Loucy (cell line): ENCODE data around the gene PTGER3.

Experiments
- H2AFZ ChIP-seq: fragments of 200-600 bp; sonication (generic); 2 replicates; pipeline ENCODE4 v1.6.0; 2016; ENCODE audit warnings: antibody characterized with exemption, mild to moderate bottlenecking, low read length, moderate library complexity
- H3F3A ChIP-seq: fragments of 200-600 bp; 2 replicates; pipeline ENCODE4 v1.6.0; 2016; ENCODE audit warnings: antibody characterized with exemption, low read depth, mild to moderate bottlenecking
- H3K27me3 ChIP-seq: fragments of 200-600 bp; sonication (generic); 2 replicates; pipeline ENCODE4 v1.6.1; 2014; ENCODE audit warnings: low read length, mild to moderate bottlenecking; ENCODE audit not compliant: insufficient read depth, poor library complexity, severe bottlenecking
- H3K36me3 ChIP-seq: fragments of 200-600 bp; sonication (generic); 2 replicates; pipeline ENCODE4 v1.6.1; 2016; ENCODE audit warnings: low read length; ENCODE audit not compliant: insufficient read depth
- H3K4me1 ChIP-seq: fragments of 200-600 bp; sonication (generic); 2 replicates; pipeline ENCODE4 v1.5.1; 2014; ENCODE audit warnings: low read length, mild to moderate bottlenecking; ENCODE audit not compliant: insufficient read depth, poor library complexity, severe bottlenecking
- H3K4me2 ChIP-seq: fragments of 200-600 bp; sonication (generic); 2 replicates; pipeline ENCODE4 v1.6.0; 2014; ENCODE audit warnings: antibody characterized with exemption, low read length, low read depth, mild to moderate bottlenecking; ENCODE audit not compliant: poor library complexity, severe bottlenecking
- H3K4me3 ChIP-seq: fragments of 200-600 bp; sonication (generic); 2 replicates; pipeline ENCODE4 v1.5.1; 2014; ENCODE audit warnings: low read length, mild to moderate bottlenecking, mixed read lengths; ENCODE audit not compliant: poor library complexity, severe bottlenecking
- H3K79me2 ChIP-seq: fragments of 200-600 bp; sonication (generic); 2 replicates; pipeline ENCODE4 v1.6.1; 2014; ENCODE audit warnings: low read length; ENCODE audit not compliant: insufficient read depth
- H3K9ac ChIP-seq: fragments of 200-600 bp; sonication (generic); 2 replicates; pipeline ENCODE4 v1.6.0; 2014; ENCODE audit warnings: mild to moderate bottlenecking, low read depth, low read length, moderate library complexity; ENCODE audit not compliant: poor library complexity, severe bottlenecking
- H3K9me2 ChIP-seq: fragments of 200-600 bp; sonication (generic); replicated peaks from 2 replicates; pipeline ENCODE4 v1.6.1; 2016; ENCODE audit warnings: low read depth, low read length, mixed read lengths
- H3K9me3 ChIP-seq: fragments of 200-600 bp; sonication (generic); 2 replicates; pipeline ENCODE4 v1.6.1; 2014; ENCODE audit warnings: mild to moderate bottlenecking, antibody characterized with exemption, low read length, low read depth; ENCODE audit not compliant: insufficient read depth
- H4K20me1 ChIP-seq: fragments of 200-600 bp; sonication (generic); 2 replicates; pipeline ENCODE4 v1.6.0; 2014; ENCODE audit warnings: antibody characterized with exemption, low read length, mild to moderate bottlenecking; ENCODE audit not compliant: insufficient read depth, poor library complexity, severe bottlenecking
- CTCF ChIP-seq: fragments of 200-600 bp; sonication (generic); conservative IDR thresholded peaks from 2 replicates; pipeline ENCODE4 v1.5.1; 2014; ENCODE audit warnings: mild to moderate bottlenecking, antibody characterized with exemption, low read length
- EZH2phosphoT487 ChIP-seq: fragments of 200-600 bp; IDR thresholded peaks from 2 replicates; pipeline ENCODE4 v1.6.1; 2018; ENCODE audit warnings: antibody characterized with exemption, mild to moderate bottlenecking, moderate library complexity, borderline replicate concordance

PTGER3 gene

GRCh38 chr1:70970407-70970806, 77.2 kb downstream of the PTGER3 start:
- Histone ChIP-seq H3K9me2 (no peaks in the 10 kb centered on the region), H3K79me2 (no peaks in the 10 kb centered on the region), H2AFZ (no peak overlapping the region), H3K4me1 (no peaks in the 10 kb centered on the region), H3K4me2 (no peak overlapping the region), H4K20me1 (no peaks in the 10 kb centered on the region), H3K9ac (no peak overlapping the region), H3K9me3 (no peaks in the 10 kb centered on the region), H3F3A (no peaks in the 10 kb centered on the region), H3K4me3 (no peak overlapping the region), H3K27me3 (no peaks in the 10 kb centered on the region), H3K36me3 (no peaks in the 10 kb centered on the region)
- no peak for TF ChIP-seq EZH2phosphoT487
- TF ChIP-seq CTCF = peak; percentile 50

DNA sequence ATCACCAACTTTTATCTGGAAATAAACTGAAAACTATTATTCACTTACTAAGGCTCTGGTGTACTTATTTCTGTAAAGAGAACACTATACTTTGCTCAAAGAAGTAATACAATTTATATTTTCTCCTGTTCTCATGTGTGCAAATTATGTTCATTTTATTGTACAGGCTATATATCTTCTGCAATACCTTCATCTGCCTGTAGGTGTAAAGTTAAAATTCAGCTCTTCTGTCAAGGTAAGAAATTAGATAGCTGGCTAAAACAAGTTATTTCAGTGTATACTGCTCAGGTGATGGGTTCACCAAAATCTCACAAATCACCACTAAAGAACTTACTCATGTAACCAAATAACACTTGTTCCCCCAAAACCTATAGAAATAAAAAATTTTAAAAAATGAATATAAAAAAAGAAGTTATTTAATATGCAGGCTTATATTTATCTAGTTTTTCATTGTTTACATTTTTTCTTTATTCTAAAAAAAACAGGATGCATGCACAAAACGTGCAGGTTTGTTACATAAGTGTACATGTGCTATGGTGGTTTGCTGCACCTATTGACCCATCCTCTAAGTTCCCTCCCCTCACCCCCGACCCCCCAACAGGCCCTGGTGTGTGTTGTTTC, 81.5 kb downstream of the PTGER3 start:
- Histone ChIP-seq H3K36me3 (no peaks in the 10 kb centered on the region; the same call in 1 of the 2 replicates), H3K9me3 (0 out of 2 replicates have a peak, but pooled peaks cover 9% of the 10 kb centered on the region), H4K20me1 (no peaks in the 10 kb centered on the region), H3K27me3 (no peaks in the 10 kb centered on the region), H3K9me2 (no peaks in the 10 kb centered on the region), H3K9ac (no peak overlapping the region), H3K4me3 (no peak overlapping the region), H2AFZ (no peak overlapping the region), H3F3A (no peaks in the 10 kb centered on the region), H3K4me1 (no peaks in the 10 kb centered on the region), H3K4me2 (no peak overlapping the region), H3K79me2 (no peaks in the 10 kb centered on the region)
- no peak for TF ChIP-seq EZH2phosphoT487
- TF ChIP-seq CTCF = peak; percentile 55

GRCh38 chr1:70963374-70963773, 84.2 kb downstream of the PTGER3 start:
- Histone ChIP-seq H4K20me1 (no peaks in the 10 kb centered on the region), H3F3A (no peaks in the 10 kb centered on the region), H3K9me3 (0 out of 2 replicates have a peak, but pooled peaks cover 9% of the 10 kb centered on the region), H3K4me1 (no peaks in the 10 kb centered on the region), H3K36me3 (no peaks in the 10 kb centered on the region; the same call in 1 of the 2 replicates), H3K9me2 (no peaks in the 10 kb centered on the region), H3K4me3 (no peak overlapping the region), H3K27me3 (no peaks in the 10 kb centered on the region), H2AFZ (no peak overlapping the region), H3K4me2 (no peak overlapping the region), H3K79me2 (no peaks in the 10 kb centered on the region), H3K9ac (no peak overlapping the region)
- TF ChIP-seq EZH2phosphoT487 (no peak), CTCF (peak; percentile 31)
